Measurements from ENCODE around the gene SLC39A1. TPM values are rescaled to one million over a fixed set of nuclear protein-coding genes. Genes with fewer than 3 reads are reported as not detected.

The SLC39A1 gene
- total RNA-seq, 1 donor from 2014 or later = 109 TPM

DNA sequence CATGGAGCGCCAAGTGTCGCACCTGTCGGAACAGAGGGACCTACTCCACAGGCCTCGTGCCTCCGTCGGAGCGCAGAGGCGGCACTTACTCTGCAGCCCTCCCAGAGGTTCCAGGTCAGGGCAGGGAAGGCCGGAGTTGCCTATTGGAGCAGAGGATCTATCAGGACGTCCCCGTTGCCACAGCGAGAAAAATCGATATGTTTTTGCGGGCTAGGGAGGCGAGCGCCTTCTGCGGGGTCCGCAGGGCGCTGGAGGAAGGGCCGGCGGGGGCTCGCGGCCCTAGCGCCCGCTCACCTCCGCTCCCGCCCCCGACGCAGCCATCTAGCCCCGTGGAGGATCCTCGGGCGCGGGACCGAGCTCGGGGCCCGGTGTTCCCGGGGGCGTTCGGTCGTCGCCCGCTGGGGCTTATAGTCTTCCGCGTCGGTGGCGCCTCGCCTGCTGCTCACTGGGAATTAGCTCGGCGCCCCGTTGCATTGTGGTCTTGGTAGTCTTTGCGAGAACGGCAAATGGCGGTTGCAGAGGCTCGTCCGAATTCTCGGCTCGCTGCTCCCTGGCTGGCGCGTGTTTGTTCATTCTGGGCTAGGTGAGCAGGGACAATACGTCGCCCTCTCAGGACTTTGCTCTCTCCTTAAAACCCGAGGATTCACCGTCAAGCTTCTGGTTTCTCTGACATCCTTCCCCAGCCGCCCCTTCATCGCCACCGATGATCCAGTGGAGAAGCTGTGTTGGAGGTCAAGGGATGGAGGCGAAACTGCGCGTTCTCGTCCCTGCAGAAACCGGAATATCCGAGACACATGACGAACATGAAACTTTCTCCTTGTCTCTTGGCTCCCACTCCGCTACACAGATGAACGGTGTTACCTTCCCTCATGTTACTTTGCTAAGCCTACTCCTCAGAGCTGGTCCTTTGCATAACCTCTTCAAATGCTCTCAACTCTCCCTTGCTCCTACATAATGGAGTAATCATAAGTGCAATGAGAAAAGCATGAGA lies 14.2 kb upstream of the SLC39A1 start, which contains the start of gene JTB:
TSS of gene JTB (minus strand) at position 425 of the 991 bp plus-strand sequence. CDS start at position 3, 422 bp downstream.
- no peak for DNase-seq (ENCODE audit: extremely low read depth, low read depth, low spot score)

DNA sequence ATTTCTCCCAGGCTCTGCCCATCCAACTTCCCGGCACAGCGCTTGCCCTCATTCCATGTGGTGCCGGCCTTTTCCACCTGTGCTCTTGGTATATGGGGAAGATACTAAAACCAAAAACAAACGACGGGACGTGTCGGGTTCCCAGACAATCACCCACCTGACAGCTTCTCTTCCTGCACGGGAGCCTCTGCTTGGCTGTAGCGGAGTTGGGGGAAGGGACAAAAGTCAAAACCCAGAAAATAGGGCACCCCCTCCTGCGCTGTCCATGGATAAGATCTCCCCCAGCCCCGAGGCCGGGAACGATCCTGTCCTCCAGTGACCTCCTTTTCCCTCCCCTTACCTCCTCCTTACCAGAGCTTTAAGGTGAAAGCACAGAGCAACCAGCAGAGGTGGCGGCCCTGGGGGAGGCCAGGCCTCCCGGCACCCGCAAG lies 13.5 kb upstream of the SLC39A1 start:
- DNase-seq (ENCODE audit: extremely low read depth, low read depth, low spot score) = no peak

DNA sequence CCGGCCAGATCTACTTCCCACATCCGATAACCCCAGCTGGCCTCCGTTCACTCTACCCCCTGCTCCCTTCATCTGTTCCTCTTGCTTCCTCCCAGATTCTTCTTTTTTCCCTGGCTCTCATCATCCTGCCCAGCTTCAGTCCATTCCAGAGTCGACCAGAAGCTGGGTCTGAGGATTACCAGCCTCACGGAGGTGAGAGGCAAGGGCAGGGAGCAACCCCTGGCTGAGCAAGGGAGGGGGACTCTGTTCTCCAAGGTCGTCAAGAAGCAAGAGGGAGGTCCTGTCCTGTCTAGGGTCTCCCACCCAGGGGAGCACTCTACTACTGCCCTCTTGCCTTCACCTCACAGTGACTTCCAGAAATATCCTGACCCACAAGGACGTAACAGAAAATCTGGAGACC lies 10.2 kb upstream of the SLC39A1 start:
- no peak for DNase-seq (ENCODE audit: extremely low read depth, low read depth, low spot score)

DNA sequence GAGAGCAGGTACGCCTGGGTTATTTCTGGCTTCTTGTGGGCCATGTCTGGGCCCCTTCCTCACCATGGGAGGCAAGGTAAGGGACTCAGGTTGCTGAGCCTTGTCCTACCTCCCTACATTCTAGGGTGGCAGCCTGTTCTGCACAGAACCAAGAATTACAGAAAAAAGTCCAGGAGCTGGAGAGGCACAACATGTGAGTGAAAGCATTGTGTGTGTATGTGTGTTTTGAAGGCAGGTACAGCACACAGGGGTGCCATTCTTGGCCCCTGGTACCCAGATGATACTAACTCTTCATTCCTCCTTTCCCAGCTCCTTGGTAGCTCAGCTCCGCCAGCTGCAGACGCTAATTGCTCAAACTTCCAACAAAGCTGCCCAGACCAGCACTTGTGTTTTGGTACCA lies 9.7 kb upstream of the SLC39A1 start:
- no peak for DNase-seq (ENCODE audit: extremely low read depth, low read depth, low spot score)

DNA sequence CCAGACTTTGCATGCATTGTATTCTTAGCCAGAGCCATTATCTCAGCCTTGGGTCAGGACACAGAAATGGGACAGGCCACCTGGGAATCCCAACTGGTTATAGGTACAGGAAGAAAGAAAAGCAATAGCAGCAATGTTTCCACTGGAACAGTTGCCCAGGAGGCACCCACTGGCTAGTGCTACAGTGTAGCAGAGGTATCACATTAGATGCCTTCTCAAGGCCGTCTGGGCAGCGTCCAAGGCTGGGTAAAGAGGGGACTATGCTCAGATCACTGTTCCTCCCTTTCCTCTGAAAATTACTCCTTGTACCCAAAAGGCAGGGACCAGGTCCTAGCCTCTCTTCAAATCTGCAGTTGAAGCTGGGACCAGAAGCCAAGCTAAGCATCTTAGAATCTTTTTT lies 7.0 kb upstream of the SLC39A1 start:
- no peak for DNase-seq (ENCODE audit: extremely low read depth, low read depth, low spot score)

DNA sequence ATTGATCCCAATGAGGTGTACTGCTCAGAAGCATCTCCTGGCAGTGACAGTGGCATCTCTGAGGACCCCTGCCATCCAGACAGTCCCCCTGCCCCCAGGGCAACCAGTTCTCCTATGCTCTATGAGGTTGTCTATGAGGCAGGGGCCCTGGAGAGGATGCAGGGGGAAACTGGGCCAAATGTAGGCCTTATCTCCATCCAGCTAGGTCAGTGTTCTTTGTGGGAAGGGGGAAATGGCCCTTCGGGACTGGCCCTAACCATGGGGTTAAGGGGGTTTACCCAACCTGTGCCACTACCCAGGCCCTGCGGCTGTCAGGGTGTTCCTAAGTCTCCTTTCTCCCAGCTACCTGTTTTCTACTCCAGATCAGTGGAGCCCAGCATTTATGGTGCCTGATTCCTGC lies 5.6 kb upstream of the SLC39A1 start:
- no peak for DNase-seq (ENCODE audit: extremely low read depth, low read depth, low spot score)

DNA sequence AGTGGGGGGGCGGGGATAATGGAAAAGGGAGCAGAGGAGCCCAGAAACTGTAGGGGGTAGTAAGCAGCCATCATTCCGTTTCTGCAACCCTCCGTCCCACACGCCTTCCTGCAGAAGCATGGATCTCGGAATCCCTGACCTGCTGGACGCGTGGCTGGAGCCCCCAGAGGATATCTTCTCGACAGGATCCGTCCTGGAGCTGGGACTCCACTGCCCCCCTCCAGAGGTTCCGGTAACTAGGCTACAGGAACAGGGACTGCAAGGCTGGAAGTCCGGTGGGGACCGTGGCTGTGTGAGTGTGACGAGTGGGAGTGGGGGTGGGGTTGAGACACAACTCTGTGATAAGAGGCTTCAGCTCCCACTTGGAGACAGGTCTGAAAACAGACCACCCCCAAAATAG lies 5.1 kb upstream of the SLC39A1 start:
- DNase-seq (ENCODE audit: extremely low read depth, low read depth, low spot score) = no peak

DNA sequence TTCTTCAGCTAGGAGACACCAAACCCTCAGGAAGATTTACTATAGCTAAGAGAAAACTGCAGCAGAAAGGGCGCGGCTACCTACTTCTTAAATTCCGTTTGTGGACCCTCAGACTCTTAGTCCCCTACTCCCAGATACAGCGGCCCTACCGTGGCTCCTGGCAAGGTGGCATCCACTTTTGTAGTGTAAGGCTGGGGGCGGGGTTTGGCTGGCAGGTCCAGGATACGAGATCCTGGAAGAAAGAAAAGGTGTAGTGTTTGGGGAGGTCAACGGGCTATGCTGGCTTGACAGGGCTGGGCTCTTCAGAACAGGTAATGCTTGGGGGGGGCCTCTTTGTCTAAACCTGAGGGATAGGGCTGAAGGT lies 4.6 kb upstream of the SLC39A1 start:
- DNase-seq (ENCODE audit: extremely low read depth, low read depth, low spot score) = no peak

DNA sequence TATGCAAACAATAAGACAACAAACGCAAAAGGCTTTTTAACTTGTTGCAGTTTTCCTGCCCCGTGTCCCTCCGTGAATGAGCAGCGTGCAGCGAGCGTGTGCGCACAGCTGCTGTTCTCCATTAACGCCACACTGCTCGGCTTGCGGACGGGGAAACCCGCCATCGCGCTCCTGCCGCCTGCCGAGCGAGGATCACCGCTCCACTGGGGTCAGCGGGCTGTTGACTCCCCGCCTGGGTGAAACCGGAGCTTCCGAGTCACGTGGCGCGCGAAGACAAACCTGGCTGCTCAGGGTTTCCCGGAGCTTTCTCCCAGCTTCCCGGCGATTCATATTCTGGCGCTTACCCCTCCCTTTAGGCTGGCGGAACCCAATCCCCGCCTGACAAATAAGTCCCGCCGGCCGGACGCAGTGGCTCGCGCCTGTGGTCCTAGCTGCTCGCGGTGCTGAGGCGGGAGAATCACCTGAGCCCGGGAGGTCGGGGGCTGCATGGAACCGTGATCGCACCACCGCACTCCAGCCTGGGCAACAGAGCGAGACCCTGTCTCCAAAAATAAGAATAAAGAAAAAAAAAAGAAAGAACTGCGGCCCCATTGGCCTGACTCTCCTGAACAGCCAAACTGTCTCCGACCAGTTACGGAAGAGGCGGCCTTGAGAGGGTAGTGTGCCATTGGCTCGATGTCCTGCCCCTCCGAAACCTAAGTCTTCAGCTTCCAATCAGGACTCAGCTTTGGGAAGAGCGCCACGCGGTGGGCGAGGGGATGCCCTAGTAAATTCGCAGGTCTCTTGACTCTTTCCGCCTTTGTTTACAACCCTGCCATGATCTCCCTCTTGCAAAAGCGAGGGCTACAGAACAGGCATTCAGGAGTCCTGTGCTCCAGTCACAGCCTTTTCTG lies 4.0 kb upstream of the SLC39A1 start, which contains the start of gene CREB3L4:
TSS of gene CREB3L4 (plus strand) at position 796 of the 893 bp plus-strand sequence. CDS start 624 bp downstream, outside the sequence.
- peak; percentile 95 for DNase-seq (ENCODE audit: extremely low read depth, low read depth, low spot score)

DNA sequence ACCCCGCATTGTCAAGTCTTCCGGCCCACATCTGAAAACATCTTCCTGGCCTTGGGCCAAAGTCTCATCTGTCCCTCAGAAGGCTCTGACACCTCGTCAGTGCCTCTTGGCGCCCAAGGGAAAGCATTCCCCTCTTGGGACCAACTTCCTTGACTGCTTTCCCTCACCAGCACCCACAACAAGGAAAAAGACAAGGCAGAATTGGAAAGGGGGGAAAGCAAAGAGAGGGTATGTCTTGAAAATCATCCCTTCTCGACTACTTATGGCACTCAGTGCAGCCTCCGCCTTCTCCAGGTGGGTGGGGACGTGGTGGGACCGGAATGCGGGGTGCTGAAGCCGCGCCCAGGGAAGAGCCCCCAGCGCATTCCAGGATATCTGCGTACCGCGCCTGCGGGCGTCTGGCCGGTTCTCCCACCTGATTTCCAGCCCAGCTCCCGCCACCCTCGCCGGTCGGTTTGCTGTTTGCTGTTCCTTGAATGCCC lies 554 bp upstream of the SLC39A1 start:
- no peak for DNase-seq (ENCODE audit: extremely low read depth, low read depth, low spot score)

DNA sequence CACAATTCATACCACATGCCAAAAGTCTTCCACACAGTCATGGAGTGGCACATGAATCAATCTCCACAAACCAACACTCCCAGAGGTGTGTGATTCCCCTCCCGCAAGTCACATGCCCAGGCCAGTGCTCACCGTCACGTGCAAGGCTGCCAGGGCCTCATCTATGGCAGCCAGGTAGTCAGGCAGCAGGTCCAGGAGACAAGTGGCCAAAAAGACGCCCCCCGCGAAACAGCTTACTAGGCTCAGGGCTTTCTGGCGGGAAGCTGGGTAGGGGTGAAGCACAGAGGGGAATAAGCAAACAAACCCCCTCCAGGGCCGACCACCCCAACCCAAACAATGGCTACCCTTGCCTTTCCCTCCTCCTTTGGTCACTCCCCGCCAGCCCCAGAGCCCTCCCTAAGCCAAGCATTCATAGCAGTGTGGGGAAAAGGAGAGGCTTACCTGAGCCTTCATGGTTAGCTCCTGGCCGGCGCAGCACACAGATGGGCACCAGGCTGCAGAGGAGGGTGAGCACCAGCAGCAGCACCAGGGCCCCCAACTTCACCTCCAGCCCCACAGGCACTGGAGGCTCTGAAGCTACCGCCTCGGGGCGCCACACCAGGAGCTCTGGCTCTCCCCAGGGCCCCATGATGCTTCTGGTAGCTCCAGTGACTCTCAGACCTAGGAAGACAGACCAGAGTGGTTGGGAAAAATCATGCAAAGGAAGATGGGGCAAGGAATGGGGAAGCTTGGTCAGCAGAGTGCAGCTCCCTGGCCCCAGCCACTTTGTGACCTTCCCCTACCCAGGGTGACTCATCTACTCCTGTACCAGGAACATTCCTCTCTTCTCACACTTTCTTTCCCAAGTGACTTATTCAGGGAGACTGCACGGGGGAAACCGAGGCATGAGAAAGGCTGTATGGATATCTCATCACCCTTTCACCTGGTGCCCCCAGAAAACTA lies 978 bp downstream of the SLC39A1 start:
- no peak for DNase-seq (ENCODE audit: extremely low read depth, low read depth, low spot score)

DNA sequence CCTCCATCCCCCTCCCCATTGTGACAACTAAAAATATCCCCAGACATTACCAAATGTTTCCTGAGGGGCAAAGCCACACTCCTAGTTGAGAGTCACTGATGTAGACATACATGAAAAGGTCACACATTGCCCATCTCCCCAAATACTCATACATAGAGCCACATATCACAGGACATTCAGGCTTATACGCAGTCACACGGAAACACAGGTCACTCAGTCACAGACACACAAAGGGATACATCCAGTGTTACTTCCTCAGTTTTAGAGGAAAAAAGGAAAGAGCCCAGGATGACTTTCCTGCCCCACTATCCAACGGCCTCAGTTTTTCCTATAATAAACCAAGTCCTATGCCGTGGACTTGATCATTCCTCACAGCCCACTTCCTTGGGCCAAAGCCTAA lies 1.9 kb downstream of the SLC39A1 start:
- no peak for DNase-seq (ENCODE audit: extremely low read depth, low read depth, low spot score)

DNA sequence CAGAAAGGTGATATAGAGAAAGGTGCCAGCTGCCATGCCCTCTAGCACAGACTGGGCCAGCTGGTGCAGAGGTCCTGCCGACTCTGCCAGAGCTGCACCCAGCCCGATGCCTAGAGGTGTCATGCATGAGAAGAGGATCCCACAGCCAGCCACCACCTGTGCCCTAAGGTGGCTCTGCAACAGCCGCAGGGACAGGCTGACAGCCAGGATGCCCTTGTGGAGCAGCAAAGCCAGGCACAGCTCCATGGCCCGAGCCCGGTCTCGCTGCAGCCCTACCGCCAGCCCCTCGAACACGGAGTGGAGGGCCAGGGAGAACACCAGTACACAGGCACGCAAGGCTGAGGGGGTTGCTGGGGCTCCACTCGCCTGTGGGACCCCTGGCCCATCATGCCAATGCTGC lies 3.1 kb downstream of the SLC39A1 start:
- DNase-seq (ENCODE audit: extremely low read depth, low read depth, low spot score) = no peak

DNA sequence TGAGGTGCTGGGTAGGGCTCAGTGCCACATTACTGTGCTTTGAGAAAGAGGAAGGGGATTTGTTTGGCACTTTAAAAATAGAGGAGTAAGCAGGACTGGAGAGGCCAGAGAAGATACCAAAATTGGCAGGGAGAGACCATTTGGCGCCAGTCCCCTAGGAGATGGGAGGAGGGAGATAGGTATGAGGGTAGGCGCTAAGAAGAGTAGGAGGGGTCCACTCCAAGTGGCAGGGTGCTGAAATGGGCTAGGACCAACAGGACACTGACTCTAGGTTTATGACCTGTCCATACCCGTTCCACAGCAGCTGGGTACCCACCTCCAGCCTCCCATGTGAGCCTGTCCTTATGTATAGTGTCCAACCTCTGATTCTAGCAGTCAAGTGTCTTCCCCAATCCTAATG lies 3.9 kb downstream of the SLC39A1 start:
- DNase-seq (ENCODE audit: extremely low read depth, low read depth, low spot score) = no peak

DNA sequence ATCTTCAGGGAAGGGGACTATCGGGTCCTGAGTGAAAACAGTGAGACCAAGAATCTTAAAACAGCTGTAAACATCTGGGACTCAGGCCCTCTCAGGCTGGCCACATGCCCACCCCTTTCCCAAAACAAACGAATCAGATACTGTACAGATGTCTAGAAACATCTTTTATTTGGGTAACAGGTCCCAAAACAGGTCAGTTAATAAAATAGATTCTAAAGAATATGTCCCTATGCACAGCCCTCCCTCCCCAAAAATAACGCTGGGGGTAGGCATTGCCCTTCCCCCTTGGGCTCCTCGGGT lies 4.4 kb downstream of the SLC39A1 start:
- no peak for DNase-seq (ENCODE audit: extremely low read depth, low read depth, low spot score)

DNA sequence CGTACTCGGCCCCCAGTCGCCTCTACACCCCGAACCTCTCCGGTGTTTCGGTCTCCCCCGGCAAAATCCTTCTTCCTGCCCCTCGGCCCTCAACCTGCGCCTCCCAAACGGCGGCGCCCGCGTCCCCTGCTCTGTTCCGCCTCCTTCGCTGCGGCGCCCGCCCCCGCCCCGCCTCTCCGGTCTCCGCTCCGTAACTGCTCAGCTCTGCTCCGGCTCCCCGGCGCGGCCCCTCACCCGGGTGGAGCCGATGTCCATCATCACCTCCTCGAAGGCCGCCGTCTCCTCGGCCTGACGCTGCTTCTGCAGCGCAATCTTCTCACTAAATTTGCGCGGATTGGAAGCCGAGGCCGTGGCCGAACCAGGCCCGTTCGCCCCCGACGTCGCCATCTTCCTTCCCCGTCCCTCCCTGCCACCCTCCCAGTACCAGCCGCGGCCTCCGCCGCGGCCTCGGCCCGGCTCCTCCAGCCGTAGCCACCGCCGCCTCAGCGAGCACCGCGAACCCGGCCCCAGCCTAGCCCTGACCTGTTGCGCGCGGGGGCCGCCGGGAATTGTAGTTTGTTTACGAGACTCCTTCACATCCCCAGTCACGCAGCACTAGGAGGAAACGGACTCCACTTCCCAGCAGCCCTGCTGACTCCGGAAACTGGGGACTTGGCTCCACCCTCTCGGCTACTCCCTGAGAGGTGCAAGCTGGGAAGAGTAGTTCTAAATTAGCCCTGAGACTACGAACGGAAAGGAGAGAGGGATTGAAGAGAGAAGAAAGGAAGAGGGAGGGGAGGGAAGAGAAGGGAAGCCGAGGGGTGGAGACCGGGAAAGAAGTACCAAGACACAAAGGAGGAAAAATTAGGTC lies 5.0 kb downstream of the SLC39A1 start, which contains the start of gene CRTC2:
TSS of gene CRTC2 (minus strand) at position 502 of the 850 bp plus-strand sequence. CDS start at position 387, 115 bp downstream.
- DNase-seq (ENCODE audit: extremely low read depth, low read depth, low spot score) = no peak

DNA sequence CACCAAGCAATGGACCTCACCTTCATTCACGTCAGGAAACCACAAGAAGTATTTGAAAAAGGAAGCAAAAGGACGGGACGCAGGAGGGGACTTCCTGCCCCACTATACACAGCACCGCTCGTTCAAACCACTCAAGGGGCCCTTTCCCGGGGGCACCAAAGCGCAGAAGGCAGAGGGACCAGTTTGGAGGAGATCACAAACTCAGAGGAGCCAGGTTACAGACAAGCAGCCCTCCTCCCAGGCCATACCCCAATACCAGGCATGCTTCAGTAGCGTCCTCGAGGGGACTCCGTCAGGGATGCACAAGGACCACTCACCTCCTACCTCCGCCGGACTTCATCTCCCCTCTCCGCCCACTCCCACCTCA lies 5.6 kb downstream of the SLC39A1 start:
- DNase-seq (ENCODE audit: extremely low read depth, low read depth, low spot score) = no peak

DNA sequence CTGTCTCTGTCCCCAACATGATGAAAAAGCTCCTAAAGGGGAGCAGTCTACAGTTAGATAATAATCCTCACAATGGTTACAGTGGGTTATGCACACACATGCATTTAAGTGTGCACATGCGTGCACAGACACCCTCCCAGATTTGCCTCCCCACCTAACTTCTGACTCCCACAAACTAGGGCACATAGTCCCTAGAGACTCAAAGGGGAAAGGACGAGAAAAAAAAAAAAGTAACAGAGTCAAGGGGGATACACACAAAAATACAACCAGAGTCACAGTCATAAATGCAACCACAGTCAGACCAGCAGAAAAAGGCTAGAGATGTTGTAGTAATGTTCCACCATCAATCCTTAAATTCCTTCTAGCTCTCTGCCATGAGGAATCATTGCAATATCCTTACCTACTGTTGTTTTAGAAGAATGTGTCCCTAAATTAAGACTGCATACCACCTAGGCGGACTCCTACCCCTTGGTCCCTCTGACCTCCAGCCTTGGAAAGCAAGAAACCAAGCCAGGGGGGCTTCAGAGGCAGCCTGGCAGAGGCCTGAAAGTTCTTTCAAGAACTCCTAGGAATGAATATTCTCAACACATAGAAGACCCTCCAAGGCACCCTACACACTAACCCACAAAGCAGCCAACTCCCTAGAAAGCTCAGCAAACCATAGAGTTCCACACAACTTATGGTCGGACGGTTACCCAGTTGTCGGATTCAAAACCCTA lies 6.2 kb downstream of the SLC39A1 start:
- no peak for DNase-seq (ENCODE audit: extremely low read depth, low read depth, low spot score)

DNA sequence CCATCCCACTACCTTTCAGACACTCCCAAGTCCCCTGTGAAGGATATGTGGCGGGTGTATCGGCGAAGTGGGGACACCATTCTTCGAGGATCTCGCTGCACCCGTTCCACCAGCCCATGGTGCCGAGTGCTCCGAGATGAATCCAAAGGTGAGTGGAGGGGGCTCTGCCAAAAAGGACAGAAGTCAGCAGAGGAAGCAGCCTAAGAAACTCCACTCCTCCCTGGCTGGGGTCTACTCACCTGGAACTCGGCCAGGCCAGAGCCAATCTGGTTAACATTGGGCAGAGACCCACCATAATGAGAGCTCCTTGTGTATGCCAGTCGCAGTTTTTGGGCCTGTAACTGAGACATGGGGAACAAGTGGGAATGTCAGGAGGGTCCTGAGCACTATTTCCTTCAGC lies 8.5 kb downstream of the SLC39A1 start:
- no peak for DNase-seq (ENCODE audit: extremely low read depth, low read depth, low spot score)
